Measurements from ENCODE around the gene SLC17A5. TPM values are rescaled to one million over a fixed set of nuclear protein-coding genes. Genes with fewer than 3 reads are reported as not detected.

Gene SLC17A5, protein sequence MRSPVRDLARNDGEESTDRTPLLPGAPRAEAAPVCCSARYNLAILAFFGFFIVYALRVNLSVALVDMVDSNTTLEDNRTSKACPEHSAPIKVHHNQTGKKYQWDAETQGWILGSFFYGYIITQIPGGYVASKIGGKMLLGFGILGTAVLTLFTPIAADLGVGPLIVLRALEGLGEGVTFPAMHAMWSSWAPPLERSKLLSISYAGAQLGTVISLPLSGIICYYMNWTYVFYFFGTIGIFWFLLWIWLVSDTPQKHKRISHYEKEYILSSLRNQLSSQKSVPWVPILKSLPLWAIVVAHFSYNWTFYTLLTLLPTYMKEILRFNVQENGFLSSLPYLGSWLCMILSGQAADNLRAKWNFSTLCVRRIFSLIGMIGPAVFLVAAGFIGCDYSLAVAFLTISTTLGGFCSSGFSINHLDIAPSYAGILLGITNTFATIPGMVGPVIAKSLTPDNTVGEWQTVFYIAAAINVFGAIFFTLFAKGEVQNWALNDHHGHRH
- total RNA-seq (15.2 and 17.6 TPM in 2 replicates), polyA plus RNA-seq (16.9 and 18.7 TPM in 2 replicates), polyA minus RNA-seq (26.9 and 41.0 TPM in 2 replicates), Bru-seq, nascent RNA (percentile 68 among the genes with signal in this experiment), BruChase-seq, experiment 1, labeled RNA remaining after a 6-hour chase (percentile 67 among the genes with signal in this experiment), BruChase-seq, experiment 2, labeled RNA remaining after a 2-hour chase (percentile 68 among the genes with signal in this experiment)
- 11.1 and 11.8 TPM in 2 replicates for polyA plus RNA-seq (2011; cell fraction: cytosol; rRNA removed)
- 5.3 and 6.4 TPM in 2 replicates for polyA plus RNA-seq (2011; cell fraction: nucleus; rRNA removed)
- 13.5 and 13.9 TPM in 2 replicates for polyA plus RNA-seq (2012)
- 8.9 TPM for polyA minus RNA-seq (2011; cell fraction: cytosol; rRNA and poly(A)+ RNA removed)
- polyA minus RNA-seq (2011; cell fraction: nucleus; rRNA and poly(A)+ RNA removed): 10.6 and 17.4 TPM in 2 replicates
- long read RNA-seq, transcript SLC17A5-201 (11 exons, 3,455 nt): major isoform, 16 of 25 reads
- long read RNA-seq, partial matches to known transcripts: 1 of 25 reads
- long read RNA-seq, other reads (novel, unspliced or antisense): 8 of 25 reads

DNA sequence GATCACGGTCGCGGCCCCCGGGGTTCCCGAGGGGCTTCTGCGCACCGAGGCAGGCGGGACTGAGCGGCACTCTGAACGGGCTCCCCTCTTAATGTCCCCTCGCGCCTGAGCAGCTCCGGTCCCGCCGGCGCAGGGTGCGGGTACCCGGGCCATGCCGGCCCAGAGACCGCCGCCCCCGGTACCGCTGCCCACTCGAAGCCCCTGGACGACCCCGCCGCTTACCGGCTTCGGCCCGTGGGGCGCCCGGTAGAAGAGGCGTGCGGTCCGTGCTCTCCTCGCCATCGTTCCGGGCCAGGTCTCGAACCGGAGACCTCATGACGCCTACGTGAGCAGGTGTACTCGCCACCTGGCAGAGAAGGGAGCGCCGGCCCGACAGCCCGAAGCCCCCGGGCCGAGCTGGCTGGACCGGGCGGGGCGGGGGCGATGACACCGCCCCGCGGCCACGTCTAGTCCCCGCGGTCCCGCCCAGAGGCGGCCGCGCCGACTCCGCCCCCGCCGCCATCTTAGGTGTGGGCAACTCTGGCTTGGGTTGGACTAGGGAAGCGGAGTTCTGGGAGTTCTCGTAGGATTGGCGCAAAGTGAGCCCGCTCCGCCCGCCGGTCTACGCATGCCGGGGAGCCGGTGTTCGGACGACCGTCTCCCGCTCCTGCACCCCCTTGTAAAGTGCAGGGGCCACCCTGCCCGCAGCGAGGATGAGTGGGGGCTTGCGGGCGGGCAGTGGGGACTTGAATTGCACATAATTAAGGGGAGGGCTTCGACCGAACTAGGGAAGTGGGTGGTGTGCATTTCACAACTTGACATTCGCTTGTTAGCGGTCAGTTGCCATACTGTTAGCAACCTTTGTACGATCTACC is at the start of gene SLC17A5:
Gene SLC17A5, minus strand, starts transcription at position 422 of the 854 bp plus-strand sequence. Its CDS starts 106 bp downstream, at position 316.
- peaks cover 14% of the 10 kb centered on the region for H3K4me1 ChIP-seq (ENCODE audit: control insufficient read depth, extremely low read depth, insufficient read depth, low read length)
- peak; percentile 95 for DNase-seq (ENCODE audit: low read depth, low spot score)
- ChIA-PET CTCF (interaction anchor here (0.6 to 3.3 kb wide), 32 partner anchors 9 to 1556 kb away, joined by 3 to 38 read pairs (median 6); partner anchors contain the start of gene EEF1A1), POLR2A (interaction anchor here (0.6 to 3.3 kb wide), 8 partner anchors 11 to 192 kb away, joined by 3 to 29 read pairs (median 4); partner anchors contain the start of genes EEF1A1 and MTO1)
- no peaks in the 10 kb centered on the region for H3K79me2 ChIP-seq (ENCODE audit: control insufficient read depth, insufficient read depth, low read length)
- FAIRE-seq: peak; percentile 84
- H3K9ac ChIP-seq (replicated peaks; ENCODE audit: extremely low read depth, insufficient read depth, low read length): peak within 1 kb of the TSS; percentile 78
- H4K20me1 ChIP-seq (replicated peaks; ENCODE audit: control insufficient read depth, extremely low read depth, insufficient read depth, low read length): no peaks in the 10 kb centered on the region
- H3K4me2 ChIP-seq (ENCODE audit: insufficient read depth, low read length): peak within 1 kb of the TSS; percentile 94
- H3K27me3 ChIP-seq (ENCODE audit: control insufficient read depth in 2 of 2, insufficient read depth in 2 of 2, low read length in 2 of 2): no peaks in the 10 kb centered on the region
- H3K27ac ChIP-seq (ENCODE audit: insufficient read depth, low read depth, low read length): peak within 1 kb of the TSS; percentile 61
- no peaks in the 10 kb centered on the region for H3K9me1 ChIP-seq (replicated peaks; ENCODE audit: control insufficient read depth, extremely low read depth, insufficient read depth, low read length)
- no TSS peak for BruUV-seq (replicated peaks)
- TF ChIP-seq FOS (IDR thresholded peaks at IDR 0.05; ENCODE audit: borderline replicate concordance, insufficient read depth, low read length) (no peak), POLR2A (IDR thresholded peaks at IDR 0.05; ENCODE audit: low read depth, low read length) (peak; percentile 90), POLR2AphosphoS5 (IDR thresholded peaks at IDR 0.05; ENCODE audit: insufficient read depth, low read depth, low read length) (peak; percentile 81), JUN (IDR thresholded peaks at IDR 0.05; ENCODE audit: borderline replicate concordance, insufficient read depth, insufficient read length, low read depth) (no peak), GATA2 (IDR thresholded peaks at IDR 0.05; ENCODE audit: insufficient read depth, insufficient read length, low read depth, low read length) (no peak), MYC (IDR thresholded peaks at IDR 0.05; ENCODE audit: low read depth, low read length) (no peak), EZH2 (IDR thresholded peaks at IDR 0.05; ENCODE audit: borderline replicate concordance, low read depth, low read length, severe bottlenecking) (no peak)
- TF ChIP-seq, protein P1, sequence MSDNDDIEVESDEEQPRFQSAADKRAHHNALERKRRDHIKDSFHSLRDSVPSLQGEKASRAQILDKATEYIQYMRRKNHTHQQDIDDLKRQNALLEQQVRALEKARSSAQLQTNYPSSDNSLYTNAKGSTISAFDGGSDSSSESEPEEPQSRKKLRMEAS (IDR thresholded peaks at IDR 0.05; ENCODE audit: insufficient read depth, insufficient read length): no peak
- TF ChIP-seq, protein P2, sequence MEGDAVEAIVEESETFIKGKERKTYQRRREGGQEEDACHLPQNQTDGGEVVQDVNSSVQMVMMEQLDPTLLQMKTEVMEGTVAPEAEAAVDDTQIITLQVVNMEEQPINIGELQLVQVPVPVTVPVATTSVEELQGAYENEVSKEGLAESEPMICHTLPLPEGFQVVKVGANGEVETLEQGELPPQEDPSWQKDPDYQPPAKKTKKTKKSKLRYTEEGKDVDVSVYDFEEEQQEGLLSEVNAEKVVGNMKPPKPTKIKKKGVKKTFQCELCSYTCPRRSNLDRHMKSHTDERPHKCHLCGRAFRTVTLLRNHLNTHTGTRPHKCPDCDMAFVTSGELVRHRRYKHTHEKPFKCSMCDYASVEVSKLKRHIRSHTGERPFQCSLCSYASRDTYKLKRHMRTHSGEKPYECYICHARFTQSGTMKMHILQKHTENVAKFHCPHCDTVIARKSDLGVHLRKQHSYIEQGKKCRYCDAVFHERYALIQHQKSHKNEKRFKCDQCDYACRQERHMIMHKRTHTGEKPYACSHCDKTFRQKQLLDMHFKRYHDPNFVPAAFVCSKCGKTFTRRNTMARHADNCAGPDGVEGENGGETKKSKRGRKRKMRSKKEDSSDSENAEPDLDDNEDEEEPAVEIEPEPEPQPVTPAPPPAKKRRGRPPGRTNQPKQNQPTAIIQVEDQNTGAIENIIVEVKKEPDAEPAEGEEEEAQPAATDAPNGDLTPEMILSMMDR (IDR thresholded peaks at IDR 0.05; ENCODE audit: extremely low read depth in 1 of 2, insufficient read depth in 1 of 2, low read depth in 1 of 2, low read length in 2 of 2): no peak
- dilution Hi-C loops (cut with MboI; ENCODE audit: extremely low pct_ligation_motif_present, low sequenced_read_pairs) (no loop called here), intact Hi-C loops (cut with micrococcal nuclease) (loop anchor here (1.0 to 10.0 kb wide), 5 partner anchors 41 to 369 kb away; partner anchors contain the start of gene EEF1A1)
- peak within 1 kb of the TSS; percentile 97 for H2AFZ ChIP-seq (ENCODE audit: low read depth, low read length)
- no peaks in the 10 kb centered on the region for H3K36me3 ChIP-seq (ENCODE audit: control insufficient read depth in 2 of 2, extremely low read depth in 1 of 2, insufficient read depth in 2 of 2, low read length in 2 of 2)
- no peaks in the 10 kb centered on the region for H3K9me3 ChIP-seq (replicated peaks; ENCODE audit: control insufficient read depth, insufficient read depth, low read length)
- peak within 1 kb of the TSS; percentile 58 to 92 (median 84) for H3K4me3 ChIP-seq (replicated peaks in 1 of 3; ENCODE audit: insufficient read depth in 1 of 3, low read depth in 1 of 3, low read length in 3 of 3)
